K562 (cell line): ENCODE data around the gene RNGTT. TPM values are rescaled to one million over a fixed set of nuclear protein-coding genes. Genes with fewer than 3 reads are reported as not detected.

Experiments used
- ATAC-seq: fragments of 200-7000 bp; cut with Tn5 transposase; 3 replicates; pipeline ENCODE4 v1.9.1; 2020; ENCODE audit warnings: moderate library complexity
- BruUV-seq: library from RNA; stranded (reverse); fragments of 400-500 nt; replicated peaks from 2 replicates; lab custom pipeline; 2021; lab: Mats Ljungman, UMichigan
- CTCF ChIA-PET: fragments of 300-600 bp; formaldehyde crosslinking; extraction: SDS; loops from one replicate; lab custom pipeline; 2021; ENCODE audit warnings: low intra/inter-chr PET ratio; lab: Yijun Ruan, JAX
- POLR2A ChIA-PET: fragments of 300-600, 350-650 bp; sonication (Branson Sonifier 250); formaldehyde crosslinking; extraction: SDS; loops from one replicate; lab custom pipeline; 2021; ENCODE audit warnings: antibody characterized with exemption, inconsistent platforms; lab: Yijun Ruan, JAX
- DNase-seq, 4 experiments: peaks; one replicate each; pipeline versions ENCODE4 v3.0.0 to v3.0.0-alpha.2; 2011 to 2018; ENCODE audit warnings: low spot score in 3 of 4, mixed read lengths in 3 of 4; ENCODE audit errors: extremely low read depth in 1 of 4
- FAIRE-seq: peaks from 2 replicates; lab custom pipeline; 2011; peaks lifted over from hg19 to GRCh38; lab: Jason Lieb, UNC
- H2AFZ ChIP-seq: 2 replicates; pipeline ENCODE4 v1.6.0; 2011; ENCODE audit warnings: low read depth, low read length, control low read depth, inconsistent platforms
- H3K27ac ChIP-seq: fragments of 200-600 bp; 3 replicates; pipeline ENCODE4 v1.8.0; 2011; ENCODE audit warnings: low read depth, mild to moderate bottlenecking, control low read depth, inconsistent platforms, low read length, moderate library complexity, mixed read lengths; ENCODE audit errors: extremely low read depth
- H3K27me3 ChIP-seq, 2 experiments: fragments of 300-600 bp in 1 of 2; 2 replicates in 1 of 2; 3 replicates in 1 of 2; pipeline versions ENCODE4 v1.6.0 to v1.8.0; 2011; ENCODE audit warnings: inconsistent platforms in 2 of 2, low read length in 2 of 2, mild to moderate bottlenecking in 1 of 2, mixed read lengths in 1 of 2, moderate library complexity in 1 of 2; ENCODE audit not compliant: control insufficient read depth in 2 of 2, insufficient read depth in 2 of 2
- H3K36me3 ChIP-seq: fragments of 300-600 bp; 3 replicates; pipeline ENCODE4 v1.8.0; 2011; ENCODE audit warnings: mild to moderate bottlenecking, low read length, inconsistent platforms; ENCODE audit not compliant: control insufficient read depth, insufficient read depth
- H3K4me1 ChIP-seq, 2 experiments: fragments of 200-600 bp in 1 of 2; replicated peaks in 1 of 2; 2 replicates in 1 of 2; 3 replicates in 1 of 2; pipeline versions ENCODE4 v1.5.1 to v1.8.0; 2011; ENCODE audit warnings: inconsistent platforms in 2 of 2, low read length in 2 of 2, mild to moderate bottlenecking in 1 of 2, mixed read lengths in 1 of 2, moderate library complexity in 1 of 2; ENCODE audit not compliant: control insufficient read depth in 2 of 2, insufficient read depth in 2 of 2
- H3K4me2 ChIP-seq: 2 replicates; pipeline ENCODE4 v1.6.1; 2011; ENCODE audit warnings: low read length, control low read depth, inconsistent platforms, mixed read lengths; ENCODE audit not compliant: insufficient read depth
- H3K4me3 ChIP-seq: fragments of 200-600 bp; sonication (generic), shearing (Covaris generic); 2 replicates; pipeline ENCODE4 v1.5.1; 2016; ENCODE audit warnings: control low read depth, inconsistent platforms
- H3K79me2 ChIP-seq: fragments of 200-600 bp; 3 replicates; pipeline ENCODE4 v1.8.0; 2011; ENCODE audit warnings: low read length, inconsistent platforms; ENCODE audit not compliant: control insufficient read depth, insufficient read depth
- H3K9ac ChIP-seq, 2 experiments: 2 replicates each; pipeline versions ENCODE4 v1.6.0 to v1.6.1; 2011; ENCODE audit warnings: low read depth in 2 of 2, low read length in 2 of 2, control low read depth in 1 of 2, inconsistent platforms in 1 of 2, mild to moderate bottlenecking in 1 of 2, mixed read lengths in 1 of 2; ENCODE audit not compliant: insufficient read depth in 1 of 2
- H3K9me1 ChIP-seq: one replicate; pipeline ENCODE4 v1.6.0; 2011; ENCODE audit warnings: inconsistent platforms, mild to moderate bottlenecking, low read length, moderate library complexity; ENCODE audit not compliant: control insufficient read depth, insufficient read depth
- H3K9me3 ChIP-seq: replicated peaks from 2 replicates; pipeline ENCODE4 v1.5.1; 2011; ENCODE audit warnings: low read depth, low read length, inconsistent platforms; ENCODE audit not compliant: control insufficient read depth, insufficient read depth
- H4K20me1 ChIP-seq: replicated peaks from 2 replicates; pipeline ENCODE4 v1.6.1; 2011; ENCODE audit warnings: low read length, inconsistent platforms, mixed read lengths; ENCODE audit not compliant: control insufficient read depth, insufficient read depth
- GTF2E2 ChIP-seq: fragments of 200-800 bp; sonication (Bioruptor generic); IDR thresholded peaks from 2 replicates; pipeline ENCODE4 v1.6.1; 2016; ENCODE audit warnings: missing genetic modification characterization, missing compliant biosample characterization
- POLR2G ChIP-seq: fragments of 200-400 bp; formaldehyde crosslinking; IDR thresholded peaks from 2 replicates; pipeline ENCODE4 v1.6.1; 2017; ENCODE audit warnings: low read depth, mild to moderate bottlenecking, antibody characterized with exemption, low read length, moderate library complexity
- PTTG1 ChIP-seq: fragments of 450-650 bp; IDR thresholded peaks from 2 replicates; pipeline ENCODE4 v1.6.1; 2016; ENCODE audit warnings: low read depth, mild to moderate bottlenecking, missing genetic modification characterization, missing compliant biosample characterization
- ZFP30 ChIP-seq: fragments of 250-450 bp; sonication (Bioruptor Pico); IDR thresholded peaks from 2 replicates; pipeline ENCODE4 v1.8.0; 2022; ENCODE audit warnings: moderate library complexity, mild to moderate bottlenecking, inconsistent platforms, borderline replicate concordance
- WGBS: fragments of 100-300 bp; shearing (Covaris generic); methylation state at CpG from one replicate; pipeline ENCODE4 v1.1.6; 2016; ENCODE audit warnings: low coverage, mixed read lengths; ENCODE audit not compliant: insufficient coverage; ENCODE audit errors: missing lambda C conversion rate; 5-methylcytosine and 5-hydroxymethylcytosine counted together
- in situ Hi-C: fragments of 300-500 bp; cut with MboI; formaldehyde crosslinking; loops from 4 replicates; pipeline ENCODE4 v1.15.0; 2018; ENCODE audit warnings: inconsistent platforms, mixed read lengths
- intact Hi-C: fragments of 100-400 bp; cut with micrococcal nuclease; formaldehyde crosslinking; loops from 2 replicates; pipeline ENCODE4 v1.14.2; 2022
- polyA plus RNA-seq, 8 experiments: library from polyadenylated mRNA; depleted of rRNA in 4 of 8; stranded (reverse) in 5 of 8; unstranded in 3 of 8; fragments of >200 nt; fragmentation: Nextera tagmentation in 2 of 8; fragmentation: Illumina TruSeq in 1 of 8; extraction: Ambion mirVana in 2 of 8; extraction: Trizol in 1 of 8; gene quantifications; 2 replicates each; pipeline versions ENCODE4 v1.2.1 to v1.2.3, GENCODE V29; 2011 to 2014; ENCODE audit warnings: inconsistent platforms in 1 of 8, missing spikeins in 1 of 8
- total RNA-seq, 7 experiments: library from RNA; depleted of rRNA in 6 of 7; stranded (reverse); fragments of >200 nt in 6 of 7; fragmentation: Illumina TruSeq in 2 of 7; extraction: Trizol in 2 of 7; gene quantifications; 2 replicates each; pipeline versions ENCODE4 v1.2.1 to v1.2.3, GENCODE V29; 2011 to 2021; ENCODE audit warnings: low replicate concordance in 1 of 7

RNGTT gene
- total and polyA plus RNA-seq, 9 of the 15 experiments (the other 6 are each of a cell fraction or from before 2014, with no cell fraction given): 6.1 to 31.7 (median 19.5) TPM

GRCh38 chr6:88586371-88587149 is 376.9 kb downstream of the RNGTT start (continued):
- TF ChIP-seq GTF2E2 (tag): no peak
- no peak for TF ChIP-seq POLR2G
- no peak for TF ChIP-seq ZFP30
- TF ChIP-seq, all 486 proteins: peak for 0

GRCh38 chr6:88585276-88585692 is 378.1 kb downstream of the RNGTT start:
- ChIA-PET POLR2A (interaction anchor here (1.2 kb wide), 1 partner anchor 15 kb away, joined by 3 read pairs; no protein-coding TSS in a partner anchor), CTCF (no interaction called here)
- no peak for TF ChIP-seq PTTG1 (tag)
- no peak overlapping the region for H3K4me2 ChIP-seq
- no TSS peak for BruUV-seq
- in situ Hi-C loops (no loop called here), intact Hi-C loops (no loop called here)
- no peak overlapping the region for H2AFZ ChIP-seq
- ATAC-seq (no peak), FAIRE-seq (no peak), DNase-seq (no peak)
- peaks cover 20 to 45% of the 10 kb centered on the region in 2 experiments for H3K27me3 ChIP-seq
- no peak overlapping the region for H3K9ac ChIP-seq
- H3K4me1 ChIP-seq: no peaks in the 10 kb centered on the region
- H3K27ac ChIP-seq: no peak overlapping the region
- H3K9me3 ChIP-seq: no peaks in the 10 kb centered on the region
- H3K4me3 ChIP-seq: no peak overlapping the region
- no peaks in the 10 kb centered on the region for H3K79me2 ChIP-seq
- no peaks in the 10 kb centered on the region for H3K36me3 ChIP-seq
- no peaks in the 10 kb centered on the region for H4K20me1 ChIP-seq
- WGBS: 2% methylated on average over 9 of the region's 9 CpGs
- H3K9me1 ChIP-seq: no peaks in the 10 kb centered on the region
